DOHH2 (cell line): ENCODE data around the gene MYO1B.

Experiments
- H3F3A ChIP-seq: fragments of 200-600 bp; sonication (generic), shearing (Covaris generic); 2 replicates; pipeline ENCODE4 v1.6.0; 2016; ENCODE audit warnings: antibody characterized with exemption, mild to moderate bottlenecking; ENCODE audit not compliant: control insufficient read depth, insufficient read depth
- H3K27ac ChIP-seq: fragments of 200-600 bp; sonication (generic); 2 replicates; pipeline ENCODE4 v1.5.1; 2014; ENCODE audit warnings: low read depth, mild to moderate bottlenecking, low read length, moderate library complexity
- H3K27me3 ChIP-seq: fragments of 200-600 bp; sonication (generic); 2 replicates; pipeline ENCODE4 v1.6.1; 2014; ENCODE audit warnings: mild to moderate bottlenecking, low read length, mixed read lengths; ENCODE audit not compliant: control insufficient read depth
- H3K36me3 ChIP-seq: fragments of 200-600 bp; sonication (generic); 2 replicates; pipeline ENCODE4 v1.6.1; 2014; ENCODE audit warnings: mild to moderate bottlenecking, low read length, moderate library complexity, mixed read lengths; ENCODE audit not compliant: control insufficient read depth
- H3K4me1 ChIP-seq: fragments of 200-600 bp; sonication (generic); 2 replicates; pipeline ENCODE4 v1.6.1; 2014; ENCODE audit warnings: mild to moderate bottlenecking, low read length, mixed read lengths; ENCODE audit not compliant: control insufficient read depth
- H3K4me2 ChIP-seq: fragments of 200-600 bp; sonication (generic); 2 replicates; pipeline ENCODE4 v1.6.0; 2014; ENCODE audit warnings: mild to moderate bottlenecking, low read length, moderate library complexity
- H3K4me3 ChIP-seq: fragments of 200-600 bp; sonication (generic); 2 replicates; pipeline ENCODE4 v1.5.1; 2014; ENCODE audit warnings: mild to moderate bottlenecking, low read length, mixed read lengths
- H3K79me2 ChIP-seq: fragments of 200-600 bp; sonication (generic); 2 replicates; pipeline ENCODE4 v1.6.1; 2014; ENCODE audit warnings: mild to moderate bottlenecking, low read length, mixed read lengths; ENCODE audit not compliant: control insufficient read depth
- H3K9me2 ChIP-seq: fragments of 200-600 bp; sonication (generic); replicated peaks from 2 replicates; pipeline ENCODE4 v1.6.1; 2014; ENCODE audit warnings: mild to moderate bottlenecking, low read length, mixed read lengths; ENCODE audit not compliant: control insufficient read depth
- H3K9me3 ChIP-seq: fragments of 200-600 bp; sonication (generic); 2 replicates; pipeline ENCODE4 v1.6.1; 2014; ENCODE audit warnings: antibody characterized with exemption, low read length, mixed read lengths; ENCODE audit not compliant: control insufficient read depth, insufficient read depth
- H4K20me1 ChIP-seq: fragments of 200-600 bp; sonication (generic); 2 replicates; pipeline ENCODE4 v1.6.0; 2014; ENCODE audit warnings: low read depth, mild to moderate bottlenecking, antibody characterized with exemption, low read length, moderate library complexity; ENCODE audit not compliant: control insufficient read depth, insufficient read depth
- CTCF ChIP-seq: fragments of 200-600 bp; sonication (generic); IDR thresholded peaks from one replicate; pipeline ENCODE4 v1.5.1; 2014; ENCODE audit warnings: antibody characterized with exemption, mild to moderate bottlenecking, low read depth, low read length; ENCODE audit not compliant: poor library complexity, severe bottlenecking
- EZH2phosphoT487 ChIP-seq: fragments of 200-600 bp; sonication (generic); IDR thresholded peaks from 2 replicates; pipeline ENCODE4 v1.6.1; 2017; ENCODE audit warnings: borderline replicate concordance, mild to moderate bottlenecking, antibody characterized with exemption, low read length, moderate library complexity, mixed read lengths

MYO1B gene

GRCh38 chr2:191289049-191289448, 43.8 kb downstream of the MYO1B start:
- Histone ChIP-seq H3K4me3 (no peak overlapping the region), H3K9me2 (no peaks in the 10 kb centered on the region), H3K4me2 (no peak overlapping the region), H3K4me1 (no peaks in the 10 kb centered on the region), H3K27me3 (no peaks in the 10 kb centered on the region), H3K36me3 (no peaks in the 10 kb centered on the region), H3K9me3 (no peaks in the 10 kb centered on the region), H4K20me1 (no peaks in the 10 kb centered on the region), H3F3A (no peaks in the 10 kb centered on the region), H3K79me2 (no peaks in the 10 kb centered on the region), H3K27ac (no peak overlapping the region)
- TF ChIP-seq CTCF (no peak), EZH2phosphoT487 (no peak)

GRCh38 chr2:191291471-191291870, 46.3 kb downstream of the MYO1B start:
- no peak for TF ChIP-seq EZH2phosphoT487
- TF ChIP-seq CTCF, result no peak
- H3K27ac ChIP-seq, result no peak overlapping the region
- H4K20me1 ChIP-seq, result no peaks in the 10 kb centered on the region
- H3K4me3 ChIP-seq, result no peak overlapping the region
- H3K79me2 ChIP-seq, result no peaks in the 10 kb centered on the region
- H3K9me3 ChIP-seq, result no peaks in the 10 kb centered on the region
- no peaks in the 10 kb centered on the region for H3F3A ChIP-seq
- no peaks in the 10 kb centered on the region for H3K9me2 ChIP-seq
- H3K4me2 ChIP-seq, result no peak overlapping the region
- H3K36me3 ChIP-seq, result no peaks in the 10 kb centered on the region
- H3K4me1 ChIP-seq, result no peaks in the 10 kb centered on the region
- H3K27me3 ChIP-seq, result no peaks in the 10 kb centered on the region

GRCh38 chr2:191292869-191293268, 47.7 kb downstream of the MYO1B start:
- no peaks in the 10 kb centered on the region for H3K9me3 ChIP-seq
- no peaks in the 10 kb centered on the region for H3K9me2 ChIP-seq
- no peak for TF ChIP-seq EZH2phosphoT487
- no peak for TF ChIP-seq CTCF
- H3F3A ChIP-seq, result no peaks in the 10 kb centered on the region
- H3K36me3 ChIP-seq, result no peaks in the 10 kb centered on the region
- H3K27ac ChIP-seq, result no peak overlapping the region
- no peak overlapping the region for H3K4me3 ChIP-seq
- no peaks in the 10 kb centered on the region for H3K27me3 ChIP-seq
- no peaks in the 10 kb centered on the region for H3K4me1 ChIP-seq
- H4K20me1 ChIP-seq, result no peaks in the 10 kb centered on the region
- no peak overlapping the region for H3K4me2 ChIP-seq
- no peaks in the 10 kb centered on the region for H3K79me2 ChIP-seq

- H3K4me1 ChIP-seq, result no peaks in the 10 kb centered on the region
- no peaks in the 10 kb centered on the region for H4K20me1 ChIP-seq
- TF ChIP-seq CTCF (no peak), EZH2phosphoT487 (no peak)
- no peaks in the 10 kb centered on the region for H3F3A ChIP-seq
- H3K4me3 ChIP-seq, result no peak overlapping the region
- no peak overlapping the region for H3K4me2 ChIP-seq
- no peaks in the 10 kb centered on the region for H3K9me2 ChIP-seq
- no peaks in the 10 kb centered on the region for H3K79me2 ChIP-seq
- no peak overlapping the region for H3K27ac ChIP-seq
- no peaks in the 10 kb centered on the region for H3K36me3 ChIP-seq
- H3K9me3 ChIP-seq, result no peaks in the 10 kb centered on the region
- H3K27me3 ChIP-seq, result no peaks in the 10 kb centered on the region
These were observed 49.9 kb downstream of the MYO1B start for GRCh38 chr2:191295088-191295487.
